Mucosa of gallbladder (tissue), 1 donor: ENCODE results near the gene LIF. TPM values are rescaled to one million over a fixed set of nuclear protein-coding genes. Genes with fewer than 3 reads are reported as not detected.

Experiments
- DNase-seq: peaks from one replicate; pipeline ENCODE4 v3.0.0-alpha.2; 2020; ENCODE audit warnings: low spot score
- total RNA-seq: library from RNA; stranded (reverse); gene quantifications from one replicate; pipeline ENCODE4 v1.2.1, GENCODE V29; 2021
- donor health status: DM: no; HTN: no; CAD: no.

LIF gene
- total RNA-seq, 1 donor from 2014 or later, result 17.8 TPM

- no peak for DNase-seq
Observed at GRCh38 chr22:30265131-30265720, 18.7 kb upstream of the LIF start.

- DNase-seq, result no peak
Observed at GRCh38 chr22:30263883-30264282, 17.3 kb upstream of the LIF start.

- DNase-seq, result peak; percentile 80
Observed at GRCh38 chr22:30262917-30263741, 16.6 kb upstream of the LIF start.

- no peak for DNase-seq
Observed at GRCh38 chr22:30262112-30262511, 15.6 kb upstream of the LIF start.

DNA sequence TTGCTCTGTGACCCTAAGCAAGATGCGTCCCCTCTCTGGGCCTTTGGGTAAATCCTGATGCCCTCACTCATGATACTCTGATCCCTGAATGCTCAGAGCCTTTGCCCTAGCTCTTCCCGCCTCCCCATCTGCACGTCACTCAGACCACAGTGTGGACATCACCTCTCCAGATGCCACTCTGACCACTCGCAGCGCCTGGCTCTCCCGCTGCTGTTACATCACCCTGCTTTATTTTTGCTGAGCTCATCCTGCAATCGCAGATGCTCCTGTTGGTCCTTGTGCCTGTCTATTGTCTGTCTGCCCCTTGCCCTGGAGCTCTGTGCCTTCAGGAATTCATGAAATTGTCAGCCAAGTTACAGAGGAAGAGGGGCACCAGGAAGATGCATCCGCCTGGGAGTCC lies 14.6 kb upstream of the LIF start:
- DNase-seq, result no peak

DNA sequence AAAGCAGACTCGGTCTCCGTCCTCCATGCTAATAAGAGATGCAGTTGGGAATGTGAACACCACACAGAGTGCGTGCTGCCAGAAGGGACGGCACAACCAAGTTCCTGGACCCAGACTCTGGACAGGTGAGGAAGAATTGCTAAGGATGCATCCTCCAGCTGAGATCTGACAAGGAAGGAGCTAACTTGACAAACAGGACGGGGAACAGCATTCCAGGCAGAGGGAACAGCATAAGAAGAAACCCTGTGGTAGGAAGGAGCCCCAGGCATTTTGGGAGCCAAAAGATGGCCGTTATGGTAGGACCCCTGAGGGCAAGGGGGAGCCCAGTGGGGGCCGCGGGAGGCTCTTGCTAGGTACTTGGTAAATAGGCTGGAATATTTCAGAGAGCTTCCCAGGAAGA lies 14.1 kb upstream of the LIF start:
- no peak for DNase-seq

- DNase-seq, result no peak
Observed at GRCh38 chr22:30260276-30260675, 13.7 kb upstream of the LIF start.

GRCh38 chr22:30254314-30254713 lies 7.8 kb upstream of the LIF start:
- no peak for DNase-seq

DNA sequence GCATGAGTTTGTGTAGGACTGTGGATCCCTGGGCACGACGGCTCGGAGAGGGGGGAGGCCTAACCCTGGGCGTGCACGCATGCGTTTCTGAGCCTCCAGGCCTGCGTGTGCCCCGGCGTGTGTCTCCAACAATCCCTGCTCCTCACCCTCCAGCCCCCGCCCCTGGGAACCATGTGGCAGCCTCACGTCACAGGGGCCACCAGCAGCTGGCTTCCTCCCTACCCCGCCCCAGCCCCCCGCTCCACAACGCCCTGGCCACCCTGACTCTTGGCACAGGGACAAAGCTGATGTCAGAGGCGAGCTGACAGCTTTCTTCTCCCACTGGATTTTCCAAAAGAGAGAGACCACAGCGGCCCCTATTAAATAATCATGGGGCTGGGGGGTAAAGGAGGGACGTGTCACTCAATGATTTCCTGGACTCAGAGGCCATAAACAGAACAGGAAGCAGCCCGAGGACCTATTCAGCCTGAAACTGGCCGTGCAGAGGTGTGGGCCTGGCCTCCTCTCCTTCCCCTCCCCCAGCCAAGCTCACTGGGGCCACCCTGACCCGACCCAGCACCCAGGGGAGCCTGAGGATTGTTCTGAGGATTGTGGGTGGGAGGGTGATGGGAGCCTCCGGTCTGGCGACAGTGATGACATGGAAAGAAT lies 6.8 kb upstream of the LIF start:
- DNase-seq, result peak; percentile 75

DNA sequence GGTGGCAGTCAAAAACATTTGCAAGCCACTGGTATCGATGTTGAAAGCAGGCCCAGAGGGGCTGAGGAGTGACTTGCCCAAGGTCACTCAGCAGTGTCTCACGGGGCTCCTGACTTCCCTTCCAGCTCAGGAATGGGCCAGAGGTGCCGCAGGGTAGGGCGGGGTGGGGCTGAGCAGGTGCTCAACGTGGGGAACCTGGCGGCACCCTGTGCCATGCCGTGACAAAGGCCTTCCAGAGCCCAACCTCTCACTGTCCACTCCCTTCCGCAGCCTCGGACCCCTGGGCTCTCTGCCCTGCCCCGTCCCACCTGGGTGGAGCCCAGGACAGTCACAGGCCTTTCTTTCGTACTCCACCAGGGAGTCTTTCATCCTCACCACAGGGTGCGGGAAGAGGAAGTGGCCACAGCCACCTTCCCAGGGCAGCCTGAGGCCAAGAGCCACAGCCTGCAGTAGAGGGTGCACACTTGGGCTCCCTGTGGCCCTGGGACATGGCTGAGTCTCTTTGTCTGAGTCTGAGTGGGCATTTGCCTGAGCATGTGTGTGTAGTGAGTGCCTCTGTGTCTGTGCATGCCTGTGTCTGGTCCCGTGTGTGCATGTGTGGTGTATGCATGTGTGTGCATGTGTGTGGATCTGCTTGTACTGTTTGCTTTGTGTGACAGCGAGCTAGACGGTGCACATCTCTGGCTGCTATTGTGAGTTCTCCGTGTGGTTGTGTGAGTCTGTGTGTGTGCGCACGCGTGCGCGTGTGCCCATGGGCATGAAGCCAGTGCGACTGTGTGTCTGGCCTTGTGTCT lies 6.0 kb upstream of the LIF start:
- DNase-seq, result peak; percentile 72

DNA sequence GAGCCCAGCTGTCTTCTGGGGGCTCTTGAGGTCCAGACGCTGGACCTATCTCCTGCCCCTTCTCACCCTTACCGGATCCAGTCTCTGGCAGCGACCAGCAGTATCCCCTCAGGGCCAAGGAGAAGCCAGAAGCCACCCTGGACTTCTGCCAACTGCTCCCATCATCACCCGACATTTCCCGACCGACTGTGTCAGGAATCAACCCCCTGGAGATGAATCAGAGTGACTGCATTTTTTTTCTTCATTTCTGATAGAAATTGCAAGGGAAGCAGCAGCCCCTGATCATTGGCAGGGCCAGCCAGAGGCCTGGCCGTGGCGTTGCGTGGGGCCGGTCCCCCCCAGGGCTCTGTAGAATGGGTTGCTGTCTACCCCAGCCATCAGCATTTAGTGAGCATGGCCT lies 5.2 kb upstream of the LIF start:
- no peak for DNase-seq

- DNase-seq, result no peak
Observed at GRCh38 chr22:30250661-30251267, 4.2 kb upstream of the LIF start.

GRCh38 chr22:30250039-30250565 lies 3.5 kb upstream of the LIF start:
- DNase-seq, result no peak

DNA sequence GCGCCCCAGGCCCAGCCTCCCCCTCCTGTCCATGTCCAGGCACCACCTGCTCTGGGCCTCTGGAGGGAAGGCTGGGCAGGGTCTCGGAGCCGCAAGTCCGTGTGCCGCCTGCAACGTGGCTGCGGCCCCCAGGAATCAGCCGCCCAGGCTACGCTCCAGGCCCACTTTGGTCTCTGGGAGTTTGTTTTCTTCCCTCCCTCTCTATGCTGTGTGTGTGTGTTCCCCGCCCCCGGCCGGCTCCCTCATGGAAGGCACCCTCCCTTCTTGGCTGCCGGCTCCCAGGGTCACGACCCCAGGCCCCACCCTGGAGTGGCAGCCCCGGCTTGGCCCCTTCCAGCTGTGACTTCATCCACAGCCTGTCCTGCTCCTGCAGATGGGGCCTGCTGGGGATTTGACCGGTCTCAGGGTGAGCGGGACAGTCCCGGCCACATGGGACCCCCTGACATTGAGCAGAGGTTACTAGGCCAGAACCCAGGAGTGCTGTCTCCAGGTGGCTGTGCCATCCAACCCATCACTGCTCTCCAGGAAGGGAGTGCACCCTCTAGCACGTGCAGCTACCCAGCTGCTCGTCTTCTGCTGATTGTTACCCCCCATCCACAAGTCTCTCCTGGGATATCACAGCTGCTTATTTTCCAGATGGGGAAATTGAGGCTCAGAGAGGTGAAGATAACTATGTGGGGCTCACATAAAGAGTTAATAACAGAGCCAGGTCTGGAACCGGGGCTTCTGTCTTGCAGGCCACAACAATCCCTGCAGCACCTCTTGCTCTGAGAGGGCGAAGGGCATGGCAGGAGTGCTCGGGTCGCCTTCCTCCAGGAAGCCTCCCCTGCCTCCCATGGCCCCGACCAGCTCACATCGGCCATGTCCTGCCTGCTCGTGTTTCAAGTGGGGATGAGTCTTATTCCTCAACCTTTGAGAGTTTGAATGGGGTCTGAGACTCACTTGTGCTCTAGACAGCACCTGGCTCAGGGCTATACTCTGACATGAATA lies 2.8 kb upstream of the LIF start:
- peak; percentile 66 for DNase-seq

DNA sequence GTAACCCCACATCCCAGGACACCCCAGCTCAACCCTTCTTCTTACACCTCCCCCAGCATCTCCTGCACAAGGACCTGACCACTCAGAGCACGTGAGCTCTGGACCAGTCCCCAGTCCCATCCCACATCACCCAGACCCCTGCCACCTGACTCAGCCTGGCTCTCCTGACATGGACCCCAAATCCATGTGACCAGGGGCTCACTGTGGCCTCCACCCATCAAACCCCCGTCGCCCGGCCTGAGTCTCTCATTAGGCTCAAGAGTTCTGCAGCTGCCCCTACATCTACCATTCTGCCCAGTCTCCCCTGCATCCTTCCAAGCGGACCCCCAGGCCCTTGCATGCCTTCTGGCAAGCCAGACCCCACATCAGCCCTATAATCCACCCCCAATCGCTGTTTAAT lies 1.9 kb upstream of the LIF start:
- no peak for DNase-seq

- no peak for DNase-seq
Observed at GRCh38 chr22:30247974-30248373, 1.4 kb upstream of the LIF start.

- no peak for DNase-seq
Observed at GRCh38 chr22:30247561-30247960, 1.0 kb upstream of the LIF start.

DNA sequence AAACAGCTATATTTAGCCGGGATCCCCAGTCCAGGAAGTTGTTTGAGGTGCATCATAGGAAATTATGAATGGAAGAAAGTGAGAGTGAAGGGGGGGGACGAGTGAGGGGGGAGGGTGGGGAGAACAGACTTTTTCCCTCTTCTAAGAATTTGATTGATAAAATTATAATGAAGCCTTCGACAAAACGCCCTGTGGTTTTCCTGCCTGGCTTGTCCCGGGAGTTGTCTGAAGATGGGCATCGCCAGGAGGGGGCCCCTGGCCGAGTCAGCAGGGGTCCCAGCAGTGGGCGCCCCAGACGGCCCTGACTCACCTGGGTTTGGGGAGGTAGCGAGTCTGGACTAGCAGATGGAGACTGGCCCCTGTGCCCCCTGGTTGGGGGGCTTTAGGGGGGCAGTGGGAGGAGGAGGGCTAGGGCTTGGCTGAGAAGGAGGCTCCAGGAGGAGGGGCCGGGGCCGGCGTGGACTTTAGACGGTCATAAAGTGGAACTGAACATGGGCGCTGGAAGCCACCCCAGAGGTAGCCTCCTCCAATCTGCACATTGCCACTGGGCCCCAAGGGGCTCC lies 336 bp upstream of the LIF start:
- no peak for DNase-seq

- no peak for DNase-seq
Observed at GRCh38 chr22:30245181-30245984, 1.2 kb downstream of the LIF start.
